HAP-1 (cell line): ENCODE data around the gene POU3F3.

Experiments
- DNase-seq, 2 experiments: peaks; one replicate each; pipeline ENCODE4 v3.0.0-alpha.2; 2016 to 2020; ENCODE audit warnings: low spot score in 2 of 2
- H3K27me3 ChIP-seq: fragments of 250-450 bp; sonication (Bioruptor Pico); 2 replicates; pipeline ENCODE4 v1.5.1; 2020; ENCODE audit warnings: low read depth, mild to moderate bottlenecking, moderate library complexity
- H3K36me3 ChIP-seq: fragments of 250-450 bp; sonication (Bioruptor Pico); replicated peaks from 2 replicates; pipeline ENCODE4 v1.5.1; 2020; ENCODE audit warnings: mild to moderate bottlenecking
- H3K4me1 ChIP-seq: fragments of 250-450 bp; sonication (Bioruptor Pico); 2 replicates; pipeline ENCODE4 v1.5.1; 2020; ENCODE audit warnings: mild to moderate bottlenecking
- H3K4me3 ChIP-seq: fragments of 250-450 bp; sonication (Bioruptor Pico); 2 replicates; pipeline ENCODE4 v1.5.1; 2020; ENCODE audit warnings: mild to moderate bottlenecking, moderate library complexity
- H3K9me3 ChIP-seq: fragments of 250-450 bp; sonication (Bioruptor Pico); 2 replicates; pipeline ENCODE4 v1.5.1; 2020; ENCODE audit warnings: mild to moderate bottlenecking, moderate library complexity
- in situ Hi-C: fragments of 300-500 bp; cut with MboI; formaldehyde crosslinking; loops from 3 replicates; pipeline ENCODE4 v1.14.3; 2020; ENCODE audit warnings: low sequenced_read_pairs, inconsistent platforms, mixed read lengths

The POU3F3 gene

GRCh38 chr2:104880076-104880475 lies 26.2 kb downstream of the POU3F3 start:
- Histone ChIP-seq H3K9me3 (no peaks in the 10 kb centered on the region), H3K36me3 (no peaks in the 10 kb centered on the region), H3K4me3 (no peak overlapping the region), H3K27me3 (peaks cover 10% of the 10 kb centered on the region), H3K4me1 (no peaks in the 10 kb centered on the region)
- in situ Hi-C loops = no loop called here
- DNase-seq = no peak

- Histone ChIP-seq H3K27me3 (peaks cover 10% of the 10 kb centered on the region), H3K36me3 (no peaks in the 10 kb centered on the region), H3K4me1 (no peaks in the 10 kb centered on the region; the same call in 1 of the 2 replicates), H3K4me3 (no peak overlapping the region), H3K9me3 (no peaks in the 10 kb centered on the region)
- DNase-seq = no peak
- in situ Hi-C loops = no loop called here
Measured at GRCh38 chr2:104883357-104883756, 29.4 kb downstream of the POU3F3 start.

- H3K27me3 ChIP-seq = peaks cover 10% of the 10 kb centered on the region
Measured at GRCh38 chr2:104885119-104885782, 31.3 kb downstream of the POU3F3 start.

GRCh38 chr2:104887676-104888075 lies 33.8 kb downstream of the POU3F3 start:
- Histone ChIP-seq H3K4me3 (no peak overlapping the region), H3K27me3 (peaks cover 10% of the 10 kb centered on the region), H3K4me1 (no peaks in the 10 kb centered on the region; the same call in 1 of the 2 replicates), H3K9me3 (no peaks in the 10 kb centered on the region), H3K36me3 (no peaks in the 10 kb centered on the region)
- in situ Hi-C loops = no loop called here
- peak; percentile 41 to 65 for DNase-seq

More at GRCh38 chr2:104885119-104885782, 31.3 kb downstream of the POU3F3 start:
- no peak overlapping the region for H3K4me3 ChIP-seq
- H3K4me1 ChIP-seq = no peaks in the 10 kb centered on the region; the same call in 1 of the 2 replicates
- H3K36me3 ChIP-seq = no peaks in the 10 kb centered on the region
- H3K9me3 ChIP-seq = no peaks in the 10 kb centered on the region
- no peak for DNase-seq
- in situ Hi-C loops = no loop called here

- H3K36me3 ChIP-seq = no peaks in the 10 kb centered on the region
- H3K9me3 ChIP-seq = no peaks in the 10 kb centered on the region
- DNase-seq = no peak
- no peak overlapping the region for H3K4me3 ChIP-seq
- H3K27me3 ChIP-seq = peaks cover 4% of the 10 kb centered on the region
- no peaks in the 10 kb centered on the region; the same call in 1 of the 2 replicates for H3K4me1 ChIP-seq
- in situ Hi-C loops = no loop called here
Measured at GRCh38 chr2:104888489-104889258, 34.8 kb downstream of the POU3F3 start.

- H3K9me3 ChIP-seq = no peaks in the 10 kb centered on the region
- no peaks in the 10 kb centered on the region; the same call in 1 of the 2 replicates for H3K4me1 ChIP-seq
- in situ Hi-C loops = no loop called here
- no peak overlapping the region for H3K4me3 ChIP-seq
- peaks cover 2% of the 10 kb centered on the region; the same call in 1 of the 2 replicates for H3K27me3 ChIP-seq
- no peak for DNase-seq
- H3K36me3 ChIP-seq = no peaks in the 10 kb centered on the region
Measured at GRCh38 chr2:104889291-104889959, 35.5 kb downstream of the POU3F3 start.

- no peak overlapping the region for H3K4me3 ChIP-seq
- in situ Hi-C loops = no loop called here
- H3K9me3 ChIP-seq = no peaks in the 10 kb centered on the region
- no peaks in the 10 kb centered on the region; the same call in 1 of the 2 replicates for H3K4me1 ChIP-seq
- no peaks in the 10 kb centered on the region; the same call in 1 of the 2 replicates for H3K27me3 ChIP-seq
- H3K36me3 ChIP-seq = no peaks in the 10 kb centered on the region
- no peak for DNase-seq
Measured at GRCh38 chr2:104889960-104890684, 36.2 kb downstream of the POU3F3 start.

- Histone ChIP-seq H3K27me3 (no peaks in the 10 kb centered on the region), H3K9me3 (no peaks in the 10 kb centered on the region), H3K4me1 (no peaks in the 10 kb centered on the region; the same call in 1 of the 2 replicates), H3K4me3 (no peak overlapping the region), H3K36me3 (no peaks in the 10 kb centered on the region)
- no peak for DNase-seq
- in situ Hi-C loops = no loop called here
Measured at GRCh38 chr2:104890685-104891069, 36.8 kb downstream of the POU3F3 start.

- H3K36me3 ChIP-seq = no peaks in the 10 kb centered on the region
- H3K27me3 ChIP-seq = no peaks in the 10 kb centered on the region
- H3K9me3 ChIP-seq = no peaks in the 10 kb centered on the region
- in situ Hi-C loops = no loop called here
- H3K4me1 ChIP-seq = no peaks in the 10 kb centered on the region; the same call in 1 of the 2 replicates
- H3K4me3 ChIP-seq = no peak overlapping the region
- no peak for DNase-seq
Measured at GRCh38 chr2:104891145-104891544, 37.2 kb downstream of the POU3F3 start.

- in situ Hi-C loops = no loop called here
- Histone ChIP-seq H3K27me3 (no peaks in the 10 kb centered on the region), H3K36me3 (no peaks in the 10 kb centered on the region), H3K9me3 (no peaks in the 10 kb centered on the region), H3K4me3 (no peak overlapping the region), H3K4me1 (no peaks in the 10 kb centered on the region)
- DNase-seq = no peak
Measured at GRCh38 chr2:104896446-104896845, 42.5 kb downstream of the POU3F3 start.

GRCh38 chr2:104897515-104898184 lies 43.7 kb downstream of the POU3F3 start:
- Histone ChIP-seq H3K36me3 (no peaks in the 10 kb centered on the region), H3K4me1 (no peaks in the 10 kb centered on the region), H3K27me3 (no peaks in the 10 kb centered on the region), H3K4me3 (no peak overlapping the region), H3K9me3 (no peaks in the 10 kb centered on the region)
- in situ Hi-C loops = no loop called here
- no peak for DNase-seq

- Histone ChIP-seq H3K4me3 (no peak overlapping the region), H3K27me3 (no peaks in the 10 kb centered on the region), H3K9me3 (no peaks in the 10 kb centered on the region), H3K4me1 (no peaks in the 10 kb centered on the region), H3K36me3 (no peaks in the 10 kb centered on the region)
- in situ Hi-C loops = no loop called here
- no peak for DNase-seq
Measured at GRCh38 chr2:104900608-104901007, 46.7 kb downstream of the POU3F3 start.
